Activated CD4-positive, alpha-beta T cell treated with anti-CD3 and anti-CD28 coated beads for 4 hours (primary cell): Measurements from ENCODE around the gene ALAD.
"Not testable (repeated sequence)": the region's sequence is repeated elsewhere in the genome, so short reads cannot be mapped to it uniquely, and the experiment has no call there.

Experiments used
- DNase-seq, 2 donors: peaks; one replicate each; pipeline ENCODE4 v3.0.0-alpha.2; 2020

The ALAD gene

GRCh38 chr9:113372059-113372458, 29.0 kb downstream of the ALAD start:
- DNase-seq, result no peak

GRCh38 chr9:113370806-113371325, 30.2 kb downstream of the ALAD start:
- DNase-seq, result no peak

GRCh38 chr9:113369855-113370140, 31.3 kb downstream of the ALAD start:
- no peak for DNase-seq

- DNase-seq, result no peak
Observed at GRCh38 chr9:113368982-113369854, 31.9 kb downstream of the ALAD start.

- DNase-seq, result no peak
Observed at GRCh38 chr9:113368348-113368981, 32.6 kb downstream of the ALAD start.

- DNase-seq, result not testable (repeated sequence)
Observed at GRCh38 chr9:113365652-113366051, 35.4 kb downstream of the ALAD start.

GRCh38 chr9:113364951-113365350, 36.1 kb downstream of the ALAD start:
- DNase-seq, result no peak

GRCh38 chr9:113363336-113363735, 37.7 kb downstream of the ALAD start:
- DNase-seq, result no peak

GRCh38 chr9:113361304-113362018, 39.6 kb downstream of the ALAD start:
- no peak for DNase-seq

GRCh38 chr9:113360242-113360842, 40.7 kb downstream of the ALAD start:
- no peak for DNase-seq

- no peak for DNase-seq
Observed at GRCh38 chr9:113359385-113359784, 41.7 kb downstream of the ALAD start.

GRCh38 chr9:113356686-113357292, 44.3 kb downstream of the ALAD start:
- DNase-seq, result no peak

- DNase-seq, result no peak
Observed at GRCh38 chr9:113355040-113355596, 46.0 kb downstream of the ALAD start.

- no peak for DNase-seq
Observed at GRCh38 chr9:113352411-113352810, 48.7 kb downstream of the ALAD start.

- DNase-seq, result no peak
Observed at GRCh38 chr9:113352006-113352405, 49.1 kb downstream of the ALAD start.

GRCh38 chr9:113350937-113351336, 50.1 kb downstream of the ALAD start:
- peak; percentile 19 to 22 for DNase-seq

GRCh38 chr9:113350107-113350661, 50.9 kb downstream of the ALAD start:
- no peak for DNase-seq

GRCh38 chr9:113349445-113350094, 51.5 kb downstream of the ALAD start, which contains the start of gene BSPRY:
TSS of gene BSPRY (plus strand) at chr9:113349541. CDS start at chr9:113349580, 39 bp downstream.
- peak in 1 of 2 donors; percentile 15 for DNase-seq

- DNase-seq, result no peak
Observed at GRCh38 chr9:113349066-113349444, 52.0 kb downstream of the ALAD start.

GRCh38 chr9:113348437-113348836, 52.6 kb downstream of the ALAD start:
- no peak for DNase-seq

GRCh38 chr9:113345671-113346070, 55.4 kb downstream of the ALAD start:
- DNase-seq, result no peak
